Measurements from ENCODE around the gene OSBPL2.

DNA sequence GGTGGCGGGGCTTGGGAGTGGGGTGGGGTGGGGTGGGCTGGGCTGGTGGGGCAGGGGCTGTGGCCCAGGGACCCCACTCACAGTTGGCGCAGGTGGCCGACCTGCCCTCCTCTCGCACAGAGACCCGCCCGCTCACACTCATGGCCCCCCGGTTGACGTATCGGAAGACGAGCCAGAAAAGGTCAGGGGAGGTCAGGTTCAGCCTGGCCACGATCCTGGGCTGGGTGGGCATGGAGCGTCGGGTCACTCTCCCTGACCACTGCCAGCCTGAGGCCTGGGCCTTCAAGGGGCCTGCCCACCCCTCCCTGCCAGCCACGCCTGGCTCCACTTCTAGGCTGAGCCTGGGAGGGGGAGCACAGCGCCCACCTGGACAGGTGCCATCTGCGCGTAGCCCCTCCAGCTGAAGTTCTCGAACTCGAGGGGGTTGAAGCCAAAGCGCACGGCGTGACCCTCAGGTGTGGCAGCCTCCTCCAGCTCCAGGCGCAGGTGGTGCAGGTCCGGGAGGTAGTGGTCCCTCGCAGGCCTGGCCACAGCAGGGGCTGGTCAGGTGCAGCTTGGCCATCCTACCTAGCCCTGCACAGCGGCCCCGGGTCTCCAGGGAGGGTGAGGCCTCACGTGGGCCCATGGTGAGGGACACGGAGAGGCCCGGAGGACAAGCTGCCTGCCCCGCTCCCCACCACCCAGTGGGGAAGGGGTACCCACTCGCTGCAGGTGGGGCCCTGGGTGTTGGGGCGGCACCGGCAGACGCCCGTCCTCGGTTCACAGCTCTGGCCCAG, 95.7 kb downstream of the OSBPL2 start:
- no peak for TF ChIP-seq CTCF (IDR thresholded peaks at IDR 0.05)
- no peak for TF ChIP-seq POLR2A (IDR thresholded peaks at IDR 0.05)
